Stimulated activated CD4-positive, alpha-beta T cell treated with anti-CD3 and anti-CD28 coated beads, Interleukin-4, amount 100 ng/mL, for 1 hour (primary cell): ENCODE results near the gene RGS5.
"Not testable (repeated sequence)": the region's sequence is repeated elsewhere in the genome, so short reads cannot be mapped to it uniquely, and the experiment has no call there.

Experiments
- DNase-seq: peaks from one replicate; pipeline ENCODE4 v3.0.0-alpha.2; 2020

RGS5 gene, protein sequence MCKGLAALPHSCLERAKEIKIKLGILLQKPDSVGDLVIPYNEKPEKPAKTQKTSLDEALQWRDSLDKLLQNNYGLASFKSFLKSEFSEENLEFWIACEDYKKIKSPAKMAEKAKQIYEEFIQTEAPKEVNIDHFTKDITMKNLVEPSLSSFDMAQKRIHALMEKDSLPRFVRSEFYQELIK

DNA sequence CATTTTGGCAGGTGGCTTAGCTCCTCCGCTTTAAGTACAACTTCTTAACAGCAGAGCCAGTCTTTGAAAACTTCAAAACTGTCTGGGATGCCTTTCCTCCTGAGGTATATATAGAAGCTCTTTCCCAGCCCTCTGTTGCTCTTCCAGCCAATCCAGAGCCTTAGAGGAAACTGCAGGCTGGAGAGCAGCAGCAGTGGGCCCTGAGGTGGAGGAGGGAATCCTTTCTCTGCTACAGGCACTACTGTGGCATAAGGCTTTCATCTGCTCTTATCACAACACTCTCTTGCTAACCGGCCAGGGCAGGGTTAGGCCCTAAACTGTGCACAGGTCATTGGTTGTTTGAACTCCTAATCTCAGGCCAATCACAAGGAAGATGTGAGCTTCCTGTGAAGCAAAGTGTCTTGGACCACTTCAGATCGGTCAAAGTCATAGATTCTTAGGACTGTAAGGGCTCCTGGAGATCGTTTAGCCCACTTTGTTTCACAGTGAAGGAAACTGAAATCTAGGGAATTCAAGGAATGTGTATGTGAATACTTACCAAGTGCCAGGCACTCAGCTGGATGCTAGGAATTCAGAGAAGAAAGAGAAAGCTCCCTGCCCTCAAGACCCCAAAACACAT is at the start of gene RGS5:
Gene RGS5, minus strand, starts transcription at position 84 of the 619 bp plus-strand sequence. Its CDS starts 81 bp downstream, at position 3.
- no peak for DNase-seq

DNA sequence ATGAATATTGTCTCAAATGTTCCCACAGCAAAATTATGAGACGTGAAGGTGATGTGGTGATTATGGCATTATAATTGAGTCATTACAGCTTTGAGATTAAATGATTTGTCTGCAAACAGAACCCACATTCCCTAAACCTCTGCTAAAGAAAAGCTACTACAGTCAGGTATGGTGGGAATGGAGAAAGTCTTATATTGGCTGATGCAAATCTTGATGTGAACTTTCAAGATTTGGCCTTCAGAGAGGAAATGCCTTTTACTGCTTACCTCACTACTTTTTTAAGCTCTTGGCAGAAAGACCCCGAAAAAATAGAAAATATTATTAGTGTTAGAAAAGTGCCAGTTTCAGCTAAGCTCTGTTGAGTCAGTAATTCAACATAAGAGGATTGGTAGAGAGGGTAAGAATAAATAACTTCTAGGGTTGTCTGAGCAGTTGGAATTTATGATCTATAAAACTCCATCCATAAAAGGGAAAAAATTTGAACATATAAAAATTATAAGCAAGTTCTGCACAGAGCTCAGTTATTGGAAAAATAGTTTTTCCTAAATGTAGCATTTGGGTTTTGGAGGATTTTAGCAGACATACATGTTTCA is 47.8 kb upstream of the RGS5 start:
- no peak for DNase-seq

DNA sequence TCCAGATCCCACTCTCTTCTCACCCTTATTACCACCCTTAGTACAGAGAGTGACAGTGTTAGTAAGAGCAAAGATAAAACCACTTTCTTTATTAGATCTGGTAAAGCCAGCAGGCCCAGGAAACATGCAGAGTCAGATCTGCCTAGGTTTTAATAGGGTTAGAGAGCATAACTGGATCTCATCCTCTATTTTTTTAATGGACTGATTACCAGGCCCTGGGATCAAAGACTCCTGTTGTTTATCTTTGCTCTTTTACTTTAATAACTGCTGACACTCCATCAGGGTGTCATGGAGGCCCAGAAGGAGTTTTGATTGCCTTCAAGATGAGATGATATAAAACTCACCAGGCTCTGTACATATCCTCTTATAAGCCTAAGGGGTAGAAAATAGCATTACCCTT is 45.3 kb upstream of the RGS5 start:
- no peak for DNase-seq

DNA sequence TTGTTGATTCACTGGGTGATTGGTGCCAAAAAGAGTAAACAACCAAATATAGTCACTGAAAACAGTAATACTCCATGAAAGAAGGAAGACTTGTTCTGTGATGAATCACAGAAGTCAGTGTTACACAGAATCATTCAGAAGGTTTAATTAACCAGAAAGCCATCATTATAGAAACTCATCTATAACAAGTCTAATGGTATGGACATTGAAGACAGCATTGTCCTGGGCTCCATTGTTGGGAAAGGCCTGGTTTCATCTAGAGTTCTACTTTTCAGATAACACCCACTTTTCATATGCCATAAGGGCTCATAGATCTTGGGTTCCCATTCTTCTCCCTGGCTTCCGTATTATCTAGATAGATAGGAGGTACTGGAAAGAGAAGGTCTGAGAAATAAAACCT is 41.9 kb upstream of the RGS5 start:
- DNase-seq, result not testable (repeated sequence)

DNA sequence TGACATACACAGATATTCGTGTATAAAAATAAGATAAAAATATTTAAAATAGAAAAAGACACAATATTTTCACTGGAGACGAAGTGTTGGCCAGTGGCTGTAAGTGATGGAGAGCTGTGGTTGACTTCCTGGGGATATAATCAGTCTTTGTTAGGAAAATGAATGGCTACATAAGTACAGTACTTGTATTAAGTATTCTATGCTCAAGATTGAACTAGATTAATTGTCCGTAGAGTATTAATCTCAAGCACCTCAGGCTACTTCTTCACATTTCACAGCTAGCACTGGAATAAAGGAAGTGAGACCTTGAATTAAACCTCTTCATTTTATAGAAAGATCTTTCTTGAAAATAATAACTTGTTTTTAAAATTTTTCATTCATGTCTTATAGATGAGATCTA is 39.0 kb upstream of the RGS5 start:
- DNase-seq, result no peak

DNA sequence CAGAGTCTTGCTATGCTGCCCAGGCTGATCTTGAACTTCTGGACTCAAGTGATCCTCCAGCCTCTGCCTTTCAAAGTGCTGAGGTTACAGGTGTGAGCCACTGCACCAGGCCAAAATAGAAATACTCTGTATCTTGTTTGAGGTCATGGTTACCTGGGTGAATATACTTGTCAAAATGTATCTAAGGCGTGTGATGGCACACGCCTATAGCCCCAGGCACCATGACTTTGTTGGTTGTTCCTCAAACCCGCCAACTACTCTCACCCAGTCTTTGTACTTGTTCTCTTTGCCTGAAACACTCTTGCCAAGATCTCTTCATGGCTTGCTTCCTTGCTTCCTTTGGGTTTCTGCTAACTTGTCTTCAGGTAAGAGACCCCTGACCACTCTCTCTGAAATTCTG is 38.0 kb upstream of the RGS5 start:
- no peak for DNase-seq

DNA sequence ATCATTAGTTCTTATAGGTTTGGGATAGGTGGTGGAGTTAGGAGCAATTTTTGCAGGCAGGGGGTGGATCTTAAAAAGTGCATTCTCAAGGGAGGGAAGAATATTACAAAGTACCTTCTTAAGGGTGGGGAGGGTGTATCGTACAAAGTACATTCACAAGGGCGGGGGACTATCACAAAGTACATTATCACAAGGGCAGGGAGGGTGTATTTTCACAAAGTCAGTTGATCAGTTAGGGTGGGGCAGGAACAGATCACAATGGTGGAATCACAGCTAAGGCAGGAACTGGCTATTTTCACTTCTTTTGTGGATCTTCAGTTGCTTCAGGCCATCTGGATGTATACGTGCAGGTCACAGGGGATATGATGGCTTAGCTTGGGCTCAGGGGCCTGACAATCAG is 30.9 kb upstream of the RGS5 start:
- not testable (repeated sequence) for DNase-seq

DNA sequence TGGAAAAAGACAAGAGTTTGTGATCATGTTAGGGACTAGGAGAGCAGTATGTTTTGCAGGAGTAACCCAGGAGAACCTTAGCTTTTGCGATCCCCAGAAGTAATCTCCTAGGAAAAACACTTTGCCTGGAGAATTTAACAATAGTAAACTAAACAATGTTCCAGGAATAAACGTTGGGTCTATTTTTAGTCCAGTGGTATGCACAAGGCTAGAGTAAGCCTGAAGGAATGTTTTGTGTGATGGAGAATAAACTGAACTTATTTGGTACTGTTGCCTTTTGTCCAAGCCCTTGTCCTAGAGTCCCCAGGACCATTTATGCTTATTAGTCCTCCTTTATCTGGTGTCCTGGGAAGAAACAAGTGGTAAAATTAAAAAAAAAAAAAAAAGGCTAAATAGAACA is 28.7 kb upstream of the RGS5 start:
- no peak for DNase-seq

DNA sequence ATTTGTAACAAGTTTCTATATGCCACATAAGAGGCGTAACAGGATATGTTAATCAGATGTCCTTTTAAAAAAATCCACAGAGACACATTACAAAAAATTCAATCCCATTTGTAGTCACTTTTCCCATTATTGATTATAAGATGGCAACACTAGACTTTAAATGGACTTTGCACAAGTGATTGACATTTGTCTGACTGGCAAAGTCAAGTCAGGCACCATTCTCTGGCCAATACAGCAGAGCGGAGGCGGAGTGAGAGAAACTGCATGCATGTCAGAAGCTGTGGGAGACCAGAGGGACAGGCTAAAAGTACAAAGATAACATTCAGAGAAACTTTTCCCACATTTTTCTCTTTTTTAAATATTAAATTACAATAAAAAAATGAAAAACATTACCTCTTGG is 28.1 kb upstream of the RGS5 start:
- DNase-seq, result no peak

DNA sequence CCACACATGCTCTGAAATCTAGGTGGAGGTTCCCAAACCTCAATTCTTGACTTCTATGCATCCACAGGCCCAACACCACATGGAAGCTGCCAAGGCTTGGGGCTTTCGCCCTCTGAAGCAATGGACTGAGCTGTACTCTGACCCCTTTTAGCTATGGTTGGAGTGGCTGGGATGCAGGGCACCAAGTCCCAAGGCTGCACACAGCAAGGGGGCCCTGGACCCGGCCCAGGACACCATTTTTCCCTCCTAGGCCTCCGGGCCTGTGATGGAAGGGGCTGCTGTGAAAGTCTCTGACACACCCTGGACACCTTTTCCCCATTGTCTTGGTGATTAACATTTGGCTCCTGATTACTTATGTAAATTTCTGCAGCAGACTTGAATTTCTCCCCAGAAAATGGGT is 25.6 kb upstream of the RGS5 start:
- not testable (repeated sequence) for DNase-seq

DNA sequence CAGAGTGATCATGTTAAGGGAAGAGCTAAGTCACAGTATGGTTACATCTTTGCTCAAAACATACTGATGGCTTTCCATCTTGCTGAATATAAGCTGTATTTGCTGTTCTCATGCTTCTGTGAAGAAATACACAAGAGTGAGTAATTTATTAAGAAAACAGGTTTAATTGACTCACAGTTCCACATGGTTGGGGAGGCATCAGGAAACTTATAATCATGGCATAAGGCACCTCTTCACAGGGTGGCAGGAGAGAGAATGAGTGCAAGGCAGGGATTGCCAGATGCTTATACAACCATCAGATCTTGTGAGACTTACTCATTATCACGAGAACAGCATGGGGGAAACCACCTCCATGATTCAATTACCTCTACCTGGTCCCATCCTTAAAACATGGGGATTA is 24.4 kb upstream of the RGS5 start:
- no peak for DNase-seq

DNA sequence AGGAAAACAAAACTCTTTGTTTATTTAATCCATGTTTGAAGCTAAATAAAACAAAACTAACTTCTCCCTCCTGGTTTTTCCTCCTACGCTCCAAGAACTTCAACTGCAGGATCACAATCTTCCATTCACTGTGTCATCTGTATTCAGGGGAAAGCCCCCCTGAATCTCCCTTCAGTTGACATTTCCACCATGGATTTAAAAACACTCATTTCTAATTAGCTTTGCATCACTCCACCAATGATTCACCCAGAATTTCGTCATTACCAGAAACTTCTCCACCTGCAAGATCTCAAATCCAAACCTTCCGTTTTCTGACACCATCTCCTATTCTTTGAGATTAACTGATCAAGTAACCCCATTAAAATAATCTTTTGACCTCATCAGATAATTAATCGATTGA is 10.9 kb upstream of the RGS5 start:
- DNase-seq, result no peak

DNA sequence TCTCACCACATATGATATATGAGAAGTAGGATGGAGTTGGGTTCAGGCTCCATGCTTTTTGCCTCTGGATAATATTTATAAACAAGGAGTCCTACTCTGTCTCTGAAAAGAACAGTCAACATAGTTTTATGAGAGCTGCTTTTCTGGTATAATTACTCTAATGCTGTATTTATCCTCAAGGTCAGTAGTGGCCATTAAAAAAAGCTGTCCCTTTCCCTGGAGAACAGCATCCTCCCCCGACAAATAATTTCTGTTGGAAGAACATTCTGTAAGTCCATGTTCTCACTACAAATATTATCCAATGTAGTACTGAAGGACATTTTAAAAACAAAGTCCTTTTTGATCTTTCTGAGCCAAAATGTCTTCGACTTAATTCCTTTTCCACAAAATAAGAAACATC is 9.0 kb upstream of the RGS5 start:
- no peak for DNase-seq

DNA sequence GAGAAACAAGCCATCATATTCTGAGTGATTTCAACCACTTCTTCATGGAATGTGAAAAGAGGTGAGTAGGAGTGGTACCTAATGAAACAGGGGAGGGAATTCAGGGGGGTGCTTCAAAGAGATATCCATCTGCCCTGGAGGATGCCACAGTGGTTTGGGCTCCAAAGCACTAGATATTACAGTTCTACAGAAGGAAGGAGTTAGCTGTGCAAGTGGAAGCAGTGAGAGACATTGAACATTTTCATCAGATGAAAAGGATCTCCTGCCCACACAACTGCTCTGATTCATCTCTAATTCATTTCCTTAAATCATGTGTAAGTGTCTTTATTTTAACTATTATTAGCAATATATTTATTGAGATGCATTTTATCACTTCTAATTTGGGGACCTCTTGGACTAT is 2.8 kb upstream of the RGS5 start:
- no peak for DNase-seq

DNA sequence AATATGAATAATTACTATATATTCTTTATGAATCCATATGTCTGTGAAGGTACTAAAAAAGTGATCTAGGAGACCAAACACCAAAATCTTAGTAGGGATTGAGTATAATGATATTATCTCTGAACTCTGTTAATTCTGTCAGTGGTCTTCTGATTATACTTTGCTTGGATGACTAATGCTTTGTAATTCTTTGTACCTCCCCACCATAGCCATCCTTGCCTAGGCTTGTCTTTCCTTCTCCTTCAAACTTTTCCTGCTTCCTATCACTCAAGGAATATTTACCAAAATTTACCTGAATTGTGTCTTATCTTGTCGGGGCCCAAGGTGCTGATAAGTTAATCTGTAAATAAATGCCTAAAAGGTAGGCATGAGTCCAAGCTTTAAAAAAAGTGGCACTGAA is 845 bp upstream of the RGS5 start:
- no peak for DNase-seq

DNA sequence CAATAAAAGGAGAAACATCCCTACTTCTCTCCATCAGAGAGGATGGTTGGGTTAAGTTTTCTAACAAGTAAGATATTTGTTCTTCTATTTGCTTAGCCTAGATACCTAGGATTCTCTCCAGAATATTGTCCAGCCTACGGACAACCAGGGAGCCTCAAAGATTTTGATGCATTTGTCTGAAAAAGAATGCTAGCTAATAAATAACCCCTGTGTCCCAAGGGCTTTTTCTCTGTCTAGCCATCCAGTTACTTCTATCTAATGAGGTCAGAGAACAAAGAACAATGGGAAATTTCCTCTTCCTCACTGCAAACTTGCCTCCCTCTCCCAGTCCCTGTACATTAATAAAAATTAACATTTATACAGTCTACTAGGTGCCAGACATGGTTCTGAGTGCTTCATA is 810 bp downstream of the RGS5 start:
- DNase-seq, result no peak

DNA sequence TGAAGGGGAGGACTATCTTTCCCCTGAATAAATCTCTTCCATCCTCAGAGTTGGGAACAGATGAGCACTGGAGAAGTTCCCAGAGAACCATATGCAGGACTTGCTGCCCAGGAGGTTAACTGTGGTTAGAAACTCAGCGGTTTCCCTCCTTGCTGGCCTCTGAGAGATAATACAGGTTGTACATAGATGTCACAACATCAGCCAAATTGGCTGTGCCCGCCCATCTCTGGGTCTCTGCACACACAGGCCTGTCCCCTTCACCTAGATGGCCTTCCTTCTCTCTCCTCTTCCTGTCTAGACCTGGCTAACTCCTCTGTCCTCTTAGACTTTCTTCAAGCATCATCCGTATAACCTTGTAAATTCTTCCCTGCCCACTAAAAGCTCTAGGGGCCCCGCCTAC is 5.7 kb downstream of the RGS5 start:
- DNase-seq, result no peak

DNA sequence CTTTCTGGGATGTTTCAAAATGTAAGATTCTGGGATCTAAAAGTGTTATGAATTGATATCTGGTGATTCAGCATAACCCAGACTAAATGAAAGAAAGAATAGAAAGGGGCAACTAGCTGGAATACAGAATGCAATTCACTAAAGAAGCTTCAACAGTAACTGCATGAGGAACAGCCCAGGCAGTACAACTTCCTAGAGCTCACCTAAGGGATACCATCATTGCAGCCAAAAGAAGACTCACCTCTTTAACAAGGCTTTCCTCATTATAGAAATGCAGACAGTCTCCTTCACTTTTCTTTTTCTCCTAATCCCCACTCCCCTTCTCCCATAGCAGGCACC is 6.3 kb downstream of the RGS5 start:
- DNase-seq, result no peak

DNA sequence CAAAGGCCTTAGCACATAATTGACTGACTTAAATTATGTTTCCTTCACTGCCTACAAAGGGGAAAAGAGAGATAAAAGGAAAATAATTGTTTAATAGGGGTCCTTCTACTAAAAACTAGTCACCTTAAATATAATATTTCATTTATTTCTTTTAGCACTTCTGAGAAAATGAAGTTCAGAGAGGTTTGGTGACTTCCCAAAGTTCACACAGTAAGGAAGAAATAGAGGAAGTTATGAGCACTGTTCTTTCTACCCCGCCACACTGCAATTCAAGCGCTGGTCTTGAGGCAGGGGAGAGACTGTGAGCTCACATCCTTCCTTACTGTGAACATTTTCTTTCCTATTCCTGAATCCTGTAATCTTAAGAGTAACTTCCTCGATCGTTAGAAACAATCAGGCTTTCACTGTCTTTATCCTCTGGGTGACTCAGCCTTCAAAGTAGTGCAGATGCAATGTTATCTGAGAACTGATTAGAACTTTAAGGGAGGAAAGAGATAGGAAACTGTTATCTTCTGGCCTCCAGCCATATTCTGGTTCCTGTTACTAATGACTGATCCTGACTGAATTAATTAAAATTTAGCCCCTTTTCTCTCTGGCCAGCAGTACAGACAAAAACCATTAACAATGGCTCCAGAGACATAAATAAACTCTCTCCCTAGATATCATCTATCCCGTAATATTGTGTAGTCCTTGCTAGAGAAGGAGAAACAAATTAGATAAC is 6.8 kb downstream of the RGS5 start:
- DNase-seq, result no peak

DNA sequence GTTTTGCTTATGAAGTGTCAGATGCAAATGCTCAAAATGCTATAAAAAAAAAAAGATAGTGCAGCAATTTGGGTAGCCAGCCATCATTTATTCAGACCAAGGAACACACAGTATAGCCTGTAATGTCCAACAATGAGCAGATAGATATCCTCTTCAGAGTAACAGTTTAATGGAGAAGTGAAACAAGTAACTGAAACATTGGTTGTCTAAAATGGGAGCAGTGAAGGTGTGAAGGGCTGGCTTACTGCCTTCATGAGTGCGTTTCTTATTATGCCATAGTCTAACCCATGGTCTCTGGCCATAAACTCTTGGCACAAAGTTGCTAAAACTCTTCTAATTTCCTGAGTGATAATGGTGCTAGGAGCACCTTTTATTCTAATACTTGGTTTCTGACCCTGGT is 11.4 kb downstream of the RGS5 start:
- no peak for DNase-seq

DNA sequence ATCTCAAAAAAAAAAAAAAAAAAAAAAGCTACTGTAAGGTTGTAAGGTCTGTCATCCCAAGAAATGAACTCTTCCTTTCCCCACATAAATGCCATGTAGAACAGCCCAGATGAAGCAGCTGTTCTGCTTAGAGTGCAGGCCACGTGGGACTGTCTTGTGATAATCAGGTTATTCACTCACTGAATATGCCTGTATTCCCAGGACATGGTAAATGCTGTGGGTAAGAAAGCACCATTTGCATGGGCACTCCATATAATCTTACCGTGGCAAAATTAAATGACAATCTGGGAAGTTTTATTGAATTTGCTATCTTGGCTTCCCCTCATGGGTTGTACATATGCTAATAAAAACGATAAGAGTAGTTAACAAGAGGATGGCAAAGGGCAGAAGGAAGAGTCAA is 13.8 kb downstream of the RGS5 start:
- DNase-seq, result no peak

DNA sequence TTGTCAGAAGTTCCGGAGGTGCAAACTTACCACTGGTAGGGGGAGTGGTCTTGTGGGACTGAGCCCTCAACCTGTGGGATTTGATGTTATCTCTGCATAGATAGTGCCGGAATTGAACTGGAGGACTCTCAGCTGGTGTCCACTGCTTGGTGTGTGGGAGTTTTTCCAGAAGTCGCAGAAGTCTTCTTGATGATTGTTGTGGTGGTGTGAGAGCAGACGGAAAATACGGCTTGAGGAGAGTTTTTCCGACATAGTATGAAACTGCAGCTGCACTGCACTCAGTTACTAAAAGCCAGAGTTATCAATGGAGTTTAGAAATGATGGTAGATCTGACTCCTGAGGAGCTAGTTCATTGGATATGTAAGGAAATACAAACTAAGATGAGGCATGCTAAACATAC is 14.9 kb downstream of the RGS5 start:
- DNase-seq, result no peak

DNA sequence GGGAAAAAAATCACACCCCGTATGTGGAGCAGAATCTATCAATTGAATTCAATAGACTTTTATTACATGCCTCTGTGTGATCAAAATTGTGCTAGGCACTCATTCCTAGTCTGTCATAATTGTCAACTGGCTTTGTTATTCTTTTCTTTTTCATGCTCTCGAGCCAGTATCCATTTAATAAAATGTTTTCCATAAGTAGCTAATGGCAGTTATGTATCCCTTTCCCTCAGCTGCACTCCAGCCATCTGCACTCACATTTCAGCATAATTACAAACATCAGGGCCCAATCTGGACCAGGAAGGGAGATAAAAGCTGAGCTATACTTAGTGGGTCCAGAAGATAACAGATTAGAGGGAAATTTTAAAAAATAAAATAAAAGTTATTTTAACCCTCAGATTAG is 15.9 kb downstream of the RGS5 start:
- DNase-seq, result no peak

DNA sequence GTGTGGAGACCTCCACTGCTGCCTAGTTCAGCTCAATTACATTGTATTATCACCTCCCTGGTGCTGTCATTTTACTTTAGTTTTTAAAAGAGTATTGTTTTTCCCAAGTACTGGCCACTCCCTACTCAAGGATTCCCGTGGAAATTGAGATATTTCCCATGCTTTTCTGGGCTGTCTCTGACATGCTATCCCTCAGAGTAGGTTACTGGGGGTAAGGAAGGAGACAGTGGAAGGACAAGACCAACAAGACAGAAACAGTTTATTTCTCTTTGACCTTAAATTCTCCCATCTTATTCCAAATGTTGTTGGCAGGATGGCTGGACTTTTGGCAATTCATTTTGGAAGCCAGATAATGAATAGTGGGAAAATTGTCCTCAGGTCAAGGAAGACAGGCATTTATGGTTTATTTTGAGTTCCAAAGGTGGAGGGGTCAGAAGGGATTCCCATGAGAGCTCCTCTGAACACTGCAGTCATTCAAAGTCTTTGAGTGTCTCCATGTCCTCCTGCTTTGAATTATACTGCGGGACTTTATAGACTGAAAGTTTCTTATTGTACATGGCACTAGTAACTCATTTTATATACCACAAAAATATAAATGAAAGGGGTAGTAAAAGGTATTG is 20.3 kb downstream of the RGS5 start:
- DNase-seq, result no peak
